HEK293 (cell line): ENCODE data around the gene PFKM.

Experiments used
- CTCF ChIA-PET: fragments of 350-600 bp; formaldehyde crosslinking; extraction: SDS; loops from one replicate; lab custom pipeline; 2021; ENCODE audit warnings: antibody characterized with exemption; lab: Yijun Ruan, JAX
- POLR2A ChIA-PET: fragments of 300-600 bp; formaldehyde crosslinking; extraction: SDS; loops from one replicate; lab custom pipeline; 2020; ENCODE audit warnings: antibody characterized with exemption, inconsistent platforms; lab: Yijun Ruan, JAX
- H3K27ac ChIP-seq: fragments of 200-500 bp; sonication (Bioruptor generic); 2 replicates; pipeline ENCODE4 v1.5.1; 2014; ENCODE audit warnings: low read depth, low read length, control low read depth, inconsistent platforms; ENCODE audit errors: extremely low read depth
- H3K36me3 ChIP-seq, 2 experiments: fragments of 200-500 bp in 1 of 2; sonication (Bioruptor generic) in 1 of 2; 1 replicate in 1 of 2; 2 replicates in 1 of 2; pipeline ENCODE4 v1.5.1; 2014 to 2017; ENCODE audit warnings: inconsistent platforms in 2 of 2, low read length in 2 of 2; ENCODE audit not compliant: control insufficient read depth in 2 of 2, insufficient read depth in 1 of 2
- H3K4me1 ChIP-seq: fragments of 200-500 bp; sonication (Bioruptor generic); 2 replicates; pipeline ENCODE4 v1.5.1; 2014; ENCODE audit warnings: mild to moderate bottlenecking, low read length, inconsistent platforms; ENCODE audit not compliant: control insufficient read depth, insufficient read depth
- H3K4me3 ChIP-seq: 2 replicates; pipeline ENCODE4 v1.5.1; 2011; ENCODE audit warnings: low read depth, mild to moderate bottlenecking, control low read depth, low read length, moderate library complexity
- H3K9me3 ChIP-seq: fragments of 200-500 bp; sonication (Bioruptor generic); 2 replicates; pipeline ENCODE4 v1.5.1; 2014; ENCODE audit warnings: low read depth, low read length, inconsistent platforms; ENCODE audit not compliant: control insufficient read depth, insufficient read depth
- AEBP2 ChIP-seq: fragments of 450-650 bp; formaldehyde crosslinking; IDR thresholded peaks from 2 replicates; pipeline ENCODE4 v1.5.1; 2016; ENCODE audit warnings: missing biosample characterization, missing genetic modification characterization, borderline replicate concordance
- ATF2 ChIP-seq: fragments of 450-650 bp; formaldehyde crosslinking; IDR thresholded peaks from 2 replicates; pipeline ENCODE4 v1.5.1; 2016; ENCODE audit warnings: missing biosample characterization, missing genetic modification characterization, low read depth
- BCL11A ChIP-seq: fragments of 450-650 bp; formaldehyde crosslinking; IDR thresholded peaks from 2 replicates; pipeline ENCODE4 v1.5.1; 2016; ENCODE audit warnings: low read depth, missing biosample characterization, missing genetic modification characterization
- KLF7 ChIP-seq: fragments of 450-650 bp; formaldehyde crosslinking; IDR thresholded peaks from 2 replicates; pipeline ENCODE4 v1.5.1; 2016; ENCODE audit warnings: missing biosample characterization, missing genetic modification characterization, borderline replicate concordance
- PRDM2 ChIP-seq: fragments of 450-650 bp; formaldehyde crosslinking; IDR thresholded peaks from 2 replicates; pipeline ENCODE4 v1.5.1; 2016; ENCODE audit warnings: missing biosample characterization, missing genetic modification characterization, borderline replicate concordance
- TRIM28 ChIP-seq: IDR thresholded peaks from 2 replicates; pipeline ENCODE4 v1.6.1; 2011; ENCODE audit warnings: low read length, control low read depth, borderline replicate concordance
- ZNF24 ChIP-seq: fragments of 450-650 bp; formaldehyde crosslinking; IDR thresholded peaks from 2 replicates; pipeline ENCODE4 v1.5.1; 2016; ENCODE audit warnings: missing biosample characterization, missing genetic modification characterization
- ZNF266 ChIP-seq: fragments of 450-650 bp; formaldehyde crosslinking; IDR thresholded peaks from 2 replicates; pipeline ENCODE4 v1.5.1; 2016; ENCODE audit warnings: missing biosample characterization, missing genetic modification characterization, low read depth
- ZNF473 ChIP-seq: fragments of 450-650 bp; formaldehyde crosslinking; IDR thresholded peaks from 2 replicates; pipeline ENCODE4 v1.5.1; 2017; ENCODE audit warnings: missing biosample characterization, missing genetic modification characterization
- ZNF488 ChIP-seq: fragments of 450-650 bp; formaldehyde crosslinking; IDR thresholded peaks from 2 replicates; pipeline ENCODE4 v1.5.1; 2016; ENCODE audit warnings: missing biosample characterization, missing genetic modification characterization
- ZNF514 ChIP-seq: fragments of 450-650 bp; formaldehyde crosslinking; IDR thresholded peaks from 2 replicates; pipeline ENCODE4 v1.5.1; 2016; ENCODE audit warnings: missing biosample characterization, missing genetic modification characterization
- ZNF529 ChIP-seq: fragments of 450-650 bp; formaldehyde crosslinking; IDR thresholded peaks from 2 replicates; pipeline ENCODE4 v1.5.1; 2017; ENCODE audit warnings: missing genetic modification characterization, missing biosample characterization; ENCODE audit not compliant: insufficient replicate concordance
- ZNF558 ChIP-seq: fragments of 450-650 bp; formaldehyde crosslinking; IDR thresholded peaks from 2 replicates; pipeline ENCODE4 v1.5.1; 2016; ENCODE audit warnings: missing biosample characterization, missing genetic modification characterization
- ZNF560 ChIP-seq: fragments of 450-650 bp; formaldehyde crosslinking; IDR thresholded peaks from 2 replicates; pipeline ENCODE4 v1.5.1; 2017; ENCODE audit warnings: missing biosample characterization, missing genetic modification characterization, borderline replicate concordance
- ZNF621 ChIP-seq: fragments of 450-650 bp; formaldehyde crosslinking; IDR thresholded peaks from 2 replicates; pipeline ENCODE4 v1.5.1; 2017; ENCODE audit warnings: missing biosample characterization, missing genetic modification characterization
- ZNF623 ChIP-seq: fragments of 450-650 bp; formaldehyde crosslinking; IDR thresholded peaks from 2 replicates; pipeline ENCODE4 v1.5.1; 2016; ENCODE audit warnings: missing biosample characterization, missing genetic modification characterization
- ZNF629 ChIP-seq: fragments of 450-650 bp; formaldehyde crosslinking; IDR thresholded peaks from 2 replicates; pipeline ENCODE4 v1.5.1; 2017; ENCODE audit warnings: missing biosample characterization, missing genetic modification characterization
- ZNF639 ChIP-seq: fragments of 450-650 bp; formaldehyde crosslinking; IDR thresholded peaks from 2 replicates; pipeline ENCODE4 v1.5.1; 2016; ENCODE audit warnings: missing biosample characterization, missing genetic modification characterization
- ZSCAN5A ChIP-seq: fragments of 450-650 bp; formaldehyde crosslinking; IDR thresholded peaks from 2 replicates; pipeline ENCODE4 v1.5.1; 2016; ENCODE audit warnings: missing biosample characterization, missing genetic modification characterization

Gene PFKM

GRCh38 chr12:48132826-48133225 is 13.7 kb downstream of the PFKM start:
- TF ChIP-seq BCL11A (tag by site-specific recombination) (no peak), KLF7 (tag by site-specific recombination) (no peak), ZNF623 (tag by site-specific recombination) (no peak), AEBP2 (no peak), ZSCAN5A (no peak), ZNF629 (tag by site-specific recombination) (no peak), PRDM2 (no peak), ZNF560 (tag by site-specific recombination) (no peak), ZNF488 (tag by site-specific recombination) (no peak), ZNF639 (no peak), ZNF24 (tag by site-specific recombination) (no peak), ATF2 (tag by site-specific recombination) (no peak), ZNF473 (tag by site-specific recombination) (no peak), ZNF266 (tag by site-specific recombination) (no peak), ZNF529 (tag by site-specific recombination) (no peak), ZNF558 (tag by site-specific recombination) (no peak), ZNF621 (tag by site-specific recombination) (no peak), TRIM28 (no peak), ZNF514 (no peak)
- POLR2A ChIA-PET, result no interaction called here
- no peak overlapping the region for H3K27ac ChIP-seq
- no peak overlapping the region for H3K4me3 ChIP-seq
- CTCF ChIA-PET, result no interaction called here
- peaks cover 13 to 80% of the 10 kb centered on the region in 2 experiments; a peak in 2 of 3 replicates for H3K36me3 ChIP-seq
- H3K4me1 ChIP-seq, result no peaks in the 10 kb centered on the region
- no peaks in the 10 kb centered on the region for H3K9me3 ChIP-seq
